Measurements from ENCODE around the gene TRIML2. TPM values are rescaled to one million over a fixed set of nuclear protein-coding genes. Genes with fewer than 3 reads are reported as not detected.

TRIML2 gene
- polyA plus RNA-seq, 1 of the 3 experiments (the other 2 are of a cell fraction) = not detected

- no peak overlapping the region for H3K9ac ChIP-seq
- WGBS (ENCODE audit: low lambda C conversion rate) = 25% methylated on average over 10 of the region's 10 CpGs
- POLR2A ChIA-PET = no interaction called here
These were observed 1.2 kb downstream of the TRIML2 start for GRCh38 chr4:188107931-188108843.

More at GRCh38 chr4:188107931-188108843, 1.2 kb downstream of the TRIML2 start:
- no peaks in the 10 kb centered on the region for H3K9me2 ChIP-seq
- no peaks in the 10 kb centered on the region for H3K4me1 ChIP-seq (ENCODE audit: control insufficient read depth in 1 of 2, insufficient read depth in 2 of 2, low read depth in 1 of 2, low read length in 1 of 2)
- no peaks in the 10 kb centered on the region for H3K27me3 ChIP-seq (ENCODE audit: insufficient read depth)
- no peak overlapping the region for H3K4me2 ChIP-seq
- no peaks in the 10 kb centered on the region for H4K20me1 ChIP-seq (ENCODE audit: insufficient read depth)
- no peaks in the 10 kb centered on the region for H3K79me2 ChIP-seq (ENCODE audit: insufficient read depth)
- no peak for DNase-seq
- no peak overlapping the region for H3K4me3 ChIP-seq (ENCODE audit: low read depth in 2 of 2, low read length in 1 of 2)
- H3F3A ChIP-seq (replicated peaks; ENCODE audit: insufficient read depth) = peaks cover 4% of the 10 kb centered on the region
- no peak overlapping the region for H3K27ac ChIP-seq (ENCODE audit: low read depth in 2 of 2, low read length in 1 of 2)
- TF ChIP-seq JUND (IDR thresholded peaks at IDR 0.05) (no peak), IRF3 (IDR thresholded peaks at IDR 0.05; ENCODE audit: low read depth, low read length) (no peak), FOSL2 (IDR thresholded peaks at IDR 0.05; ENCODE audit: borderline replicate concordance, low read depth) (no peak), USF1 (IDR thresholded peaks at IDR 0.05; ENCODE audit: borderline replicate concordance, low read depth) (no peak), RAD21 (IDR thresholded peaks at IDR 0.05; ENCODE audit: low read length) (no peak), ELF1 (IDR thresholded peaks at IDR 0.05) (no peak), MXI1 (IDR thresholded peaks at IDR 0.05; ENCODE audit: low read depth, low read length) (no peak), PBX3 (IDR thresholded peaks at IDR 0.05) (no peak), RXRA (IDR thresholded peaks at IDR 0.05; ENCODE audit: borderline replicate concordance, low read depth) (no peak)
- TF ChIP-seq, protein P1, sequence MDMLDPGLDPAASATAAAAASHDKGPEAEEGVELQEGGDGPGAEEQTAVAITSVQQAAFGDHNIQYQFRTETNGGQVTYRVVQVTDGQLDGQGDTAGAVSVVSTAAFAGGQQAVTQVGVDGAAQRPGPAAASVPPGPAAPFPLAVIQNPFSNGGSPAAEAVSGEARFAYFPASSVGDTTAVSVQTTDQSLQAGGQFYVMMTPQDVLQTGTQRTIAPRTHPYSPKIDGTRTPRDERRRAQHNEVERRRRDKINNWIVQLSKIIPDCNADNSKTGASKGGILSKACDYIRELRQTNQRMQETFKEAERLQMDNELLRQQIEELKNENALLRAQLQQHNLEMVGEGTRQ (IDR thresholded peaks at IDR 0.05; ENCODE audit: borderline replicate concordance, low read depth, low read length) = no peak
- TF ChIP-seq, protein P2, sequence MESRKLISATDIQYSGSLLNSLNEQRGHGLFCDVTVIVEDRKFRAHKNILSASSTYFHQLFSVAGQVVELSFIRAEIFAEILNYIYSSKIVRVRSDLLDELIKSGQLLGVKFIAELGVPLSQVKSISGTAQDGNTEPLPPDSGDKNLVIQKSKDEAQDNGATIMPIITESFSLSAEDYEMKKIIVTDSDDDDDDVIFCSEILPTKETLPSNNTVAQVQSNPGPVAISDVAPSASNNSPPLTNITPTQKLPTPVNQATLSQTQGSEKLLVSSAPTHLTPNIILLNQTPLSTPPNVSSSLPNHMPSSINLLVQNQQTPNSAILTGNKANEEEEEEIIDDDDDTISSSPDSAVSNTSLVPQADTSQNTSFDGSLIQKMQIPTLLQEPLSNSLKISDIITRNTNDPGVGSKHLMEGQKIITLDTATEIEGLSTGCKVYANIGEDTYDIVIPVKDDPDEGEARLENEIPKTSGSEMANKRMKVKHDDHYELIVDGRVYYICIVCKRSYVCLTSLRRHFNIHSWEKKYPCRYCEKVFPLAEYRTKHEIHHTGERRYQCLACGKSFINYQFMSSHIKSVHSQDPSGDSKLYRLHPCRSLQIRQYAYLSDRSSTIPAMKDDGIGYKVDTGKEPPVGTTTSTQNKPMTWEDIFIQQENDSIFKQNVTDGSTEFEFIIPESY (IDR thresholded peaks at IDR 0.05; ENCODE audit: borderline replicate concordance, low read depth) = no peak
- TF ChIP-seq, protein P3, sequence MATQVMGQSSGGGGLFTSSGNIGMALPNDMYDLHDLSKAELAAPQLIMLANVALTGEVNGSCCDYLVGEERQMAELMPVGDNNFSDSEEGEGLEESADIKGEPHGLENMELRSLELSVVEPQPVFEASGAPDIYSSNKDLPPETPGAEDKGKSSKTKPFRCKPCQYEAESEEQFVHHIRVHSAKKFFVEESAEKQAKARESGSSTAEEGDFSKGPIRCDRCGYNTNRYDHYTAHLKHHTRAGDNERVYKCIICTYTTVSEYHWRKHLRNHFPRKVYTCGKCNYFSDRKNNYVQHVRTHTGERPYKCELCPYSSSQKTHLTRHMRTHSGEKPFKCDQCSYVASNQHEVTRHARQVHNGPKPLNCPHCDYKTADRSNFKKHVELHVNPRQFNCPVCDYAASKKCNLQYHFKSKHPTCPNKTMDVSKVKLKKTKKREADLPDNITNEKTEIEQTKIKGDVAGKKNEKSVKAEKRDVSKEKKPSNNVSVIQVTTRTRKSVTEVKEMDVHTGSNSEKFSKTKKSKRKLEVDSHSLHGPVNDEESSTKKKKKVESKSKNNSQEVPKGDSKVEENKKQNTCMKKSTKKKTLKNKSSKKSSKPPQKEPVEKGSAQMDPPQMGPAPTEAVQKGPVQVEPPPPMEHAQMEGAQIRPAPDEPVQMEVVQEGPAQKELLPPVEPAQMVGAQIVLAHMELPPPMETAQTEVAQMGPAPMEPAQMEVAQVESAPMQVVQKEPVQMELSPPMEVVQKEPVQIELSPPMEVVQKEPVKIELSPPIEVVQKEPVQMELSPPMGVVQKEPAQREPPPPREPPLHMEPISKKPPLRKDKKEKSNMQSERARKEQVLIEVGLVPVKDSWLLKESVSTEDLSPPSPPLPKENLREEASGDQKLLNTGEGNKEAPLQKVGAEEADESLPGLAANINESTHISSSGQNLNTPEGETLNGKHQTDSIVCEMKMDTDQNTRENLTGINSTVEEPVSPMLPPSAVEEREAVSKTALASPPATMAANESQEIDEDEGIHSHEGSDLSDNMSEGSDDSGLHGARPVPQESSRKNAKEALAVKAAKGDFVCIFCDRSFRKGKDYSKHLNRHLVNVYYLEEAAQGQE (IDR thresholded peaks at IDR 0.05; ENCODE audit: low read depth, low read length) = no peak
- CTCF ChIA-PET = no interaction called here
- no peaks in the 10 kb centered on the region for H3K36me3 ChIP-seq (replicated peaks in 1 of 2; ENCODE audit: control insufficient read depth in 1 of 2, insufficient read depth in 2 of 2, low read length in 1 of 2)
- no peak overlapping the region for H2AFZ ChIP-seq (ENCODE audit: low read depth)
- no peaks in the 10 kb centered on the region for H3K9me3 ChIP-seq
